GM21526 (cell line): ENCODE results near the gene CCDC121.
"Not testable (repeated sequence)": the region's sequence is repeated elsewhere in the genome, so short reads cannot be mapped to it uniquely, and the experiment has no call there.

Experiments used
- ATAC-seq: cut with Tn5 transposase; IDR thresholded peaks from one replicate; pipeline ENCODE4 v1.9.1; 2021; ENCODE audit warnings: moderate library complexity; ENCODE audit not compliant: unreplicated experiment, low FRiP score

Gene CCDC121

GRCh38 chr2:27638037-27638637, 9.3 kb upstream of the CCDC121 start:
- no peak for ATAC-seq

- ATAC-seq: no peak
These were observed 8.0 kb upstream of the CCDC121 start for GRCh38 chr2:27636766-27637165.

DNA sequence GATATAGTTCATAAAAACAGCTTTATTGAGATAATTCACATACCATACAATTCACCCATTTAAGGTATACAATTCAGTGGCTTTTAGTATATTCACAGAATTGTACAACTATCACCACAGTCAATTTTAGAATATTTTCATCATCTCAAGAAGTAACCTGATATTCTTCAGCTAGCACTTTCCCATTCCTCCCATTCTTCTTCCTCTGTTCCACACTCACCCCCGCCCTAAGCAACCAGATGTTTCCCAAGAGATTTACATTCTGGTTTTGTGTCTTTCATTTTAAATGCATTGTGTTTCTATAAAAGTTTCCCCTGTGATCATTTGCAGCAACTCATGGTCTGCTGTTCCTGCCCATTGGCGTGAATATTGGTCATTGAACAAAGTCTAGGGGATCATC, 5.5 kb upstream of the CCDC121 start:
- no peak for ATAC-seq

GRCh38 chr2:27630257-27630656, 1.4 kb upstream of the CCDC121 start:
- ATAC-seq: not testable (repeated sequence)

GRCh38 chr2:27627963-27628766, 647 bp downstream of the CCDC121 start:
- ATAC-seq: no peak

GRCh38 chr2:27626921-27627320, 1.9 kb downstream of the CCDC121 start:
- not testable (repeated sequence) for ATAC-seq

GRCh38 chr2:27626323-27626722, 2.5 kb downstream of the CCDC121 start:
- ATAC-seq: not testable (repeated sequence)

DNA sequence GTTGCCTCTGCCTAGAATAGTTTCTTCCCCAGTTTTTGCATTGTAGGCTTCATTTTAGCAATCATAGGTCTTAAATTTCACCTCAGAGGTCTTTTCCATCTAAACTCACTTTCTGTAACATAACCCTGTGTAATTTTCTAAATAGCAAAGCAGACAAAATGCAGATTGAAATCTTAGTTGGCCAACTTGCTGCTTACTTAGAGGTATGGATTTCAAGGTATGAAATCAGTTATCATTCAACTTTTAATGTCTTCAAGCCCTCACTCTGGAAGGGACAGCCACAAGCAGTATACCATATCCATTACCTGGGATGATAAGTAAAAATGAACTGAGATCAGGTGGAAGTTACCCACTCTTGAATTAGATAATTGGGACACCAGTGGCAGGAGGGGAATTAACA, 3.9 kb downstream of the CCDC121 start:
- ATAC-seq: no peak

GRCh38 chr2:27622921-27623384, 5.9 kb downstream of the CCDC121 start:
- no peak for ATAC-seq

GRCh38 chr2:27621524-27621923, 7.3 kb downstream of the CCDC121 start:
- no peak for ATAC-seq

- ATAC-seq: no peak
These were observed 13.5 kb downstream of the CCDC121 start for GRCh38 chr2:27615316-27615715.

DNA sequence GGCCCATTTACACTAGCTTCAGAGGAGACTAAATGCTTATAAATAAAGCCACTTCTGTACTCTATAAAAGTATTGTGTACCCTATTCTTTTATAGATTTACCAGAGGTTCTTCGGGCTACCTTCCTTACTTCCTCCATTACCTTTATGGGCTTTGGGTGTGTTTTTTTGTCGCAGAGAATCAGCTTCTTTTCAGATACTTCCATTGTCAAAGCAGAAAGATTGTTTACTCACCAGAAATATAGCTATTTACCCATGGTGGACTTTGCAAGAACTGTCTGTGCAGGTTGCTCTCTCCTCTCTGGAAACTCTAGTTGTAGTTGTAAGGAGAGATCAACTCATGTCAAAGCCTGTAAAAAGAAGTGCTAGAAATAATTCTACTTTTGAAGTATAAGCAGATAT, 14.8 kb downstream of the CCDC121 start:
- no peak for ATAC-seq

- ATAC-seq: no peak
These were observed 22.2 kb downstream of the CCDC121 start for GRCh38 chr2:27606611-27607010.

DNA sequence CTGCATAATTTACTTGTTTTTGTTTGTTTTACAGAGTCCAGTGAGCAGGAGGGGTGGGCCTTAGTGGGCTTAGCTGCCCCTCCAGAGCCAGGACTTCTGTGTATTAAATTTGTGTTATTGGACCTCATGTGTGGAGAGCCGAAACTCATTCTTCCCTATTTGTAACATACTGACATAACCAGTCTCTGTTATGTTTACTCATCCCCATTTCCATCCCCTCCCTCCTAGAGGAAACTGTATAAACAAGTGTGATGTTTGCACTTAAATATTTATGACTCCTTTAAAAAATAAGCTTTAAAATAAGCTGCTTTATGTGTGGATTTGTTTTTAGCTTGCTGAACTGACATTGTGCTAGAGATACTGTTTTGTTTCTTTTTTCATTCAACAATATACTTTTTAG, 32.2 kb downstream of the CCDC121 start:
- no peak for ATAC-seq

- ATAC-seq: not testable (repeated sequence)
These were observed 33.4 kb downstream of the CCDC121 start for GRCh38 chr2:27595412-27595811.

DNA sequence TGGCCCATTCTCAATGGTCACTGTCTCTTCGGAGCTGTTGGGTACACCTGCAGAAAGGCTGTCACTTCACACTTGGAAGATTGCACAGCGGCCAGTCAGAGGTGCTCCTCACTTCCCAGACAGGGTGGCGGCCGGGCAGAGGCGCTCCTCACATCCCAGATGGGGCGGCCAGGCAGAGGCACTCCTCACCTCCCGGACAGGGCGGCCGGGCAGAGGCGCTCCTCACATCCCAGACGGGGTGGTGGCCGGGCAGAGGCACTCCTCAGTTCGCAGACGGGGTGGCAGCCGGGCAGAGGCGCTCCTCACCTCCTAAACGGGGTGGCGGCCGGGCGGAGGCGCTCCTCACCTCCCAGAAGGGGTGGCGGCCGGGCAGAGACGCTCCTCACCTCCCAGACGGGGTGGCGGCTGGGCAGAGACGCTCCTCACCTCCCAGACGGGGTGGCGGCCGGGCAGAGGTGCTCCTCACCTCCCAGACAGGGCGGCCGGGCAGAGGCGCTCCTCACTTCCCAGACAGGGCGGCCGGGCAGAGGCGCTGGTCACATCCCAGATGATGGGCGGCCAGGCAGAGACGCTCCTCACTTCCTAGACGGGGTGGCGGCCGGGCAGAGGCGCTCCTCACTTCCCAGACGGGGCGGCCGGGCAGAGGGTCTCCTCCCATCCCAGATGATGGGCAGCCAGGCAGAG, 34.6 kb downstream of the CCDC121 start:
- ATAC-seq: not testable (repeated sequence)

DNA sequence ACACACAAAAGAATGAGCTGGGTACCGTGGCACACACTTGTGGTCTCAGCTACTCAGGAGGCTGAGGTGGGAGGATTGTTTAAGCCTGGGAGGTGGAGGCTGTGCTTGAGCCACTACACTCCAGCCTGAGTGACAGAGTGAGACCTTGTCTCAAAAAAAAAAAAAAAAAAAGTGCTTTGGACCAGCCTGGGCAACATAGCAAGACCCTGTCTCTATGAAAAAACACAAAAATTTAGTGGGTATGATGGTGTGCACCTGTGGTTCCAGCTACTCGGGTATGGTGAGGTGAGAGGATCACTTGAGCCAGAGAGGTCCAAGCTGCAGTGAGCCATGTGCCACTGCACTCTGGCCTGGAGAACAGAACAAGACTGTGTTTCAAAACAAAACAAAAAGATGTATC, 35.6 kb downstream of the CCDC121 start:
- ATAC-seq: no peak

GRCh38 chr2:27591745-27592144, 37.1 kb downstream of the CCDC121 start:
- no peak for ATAC-seq

DNA sequence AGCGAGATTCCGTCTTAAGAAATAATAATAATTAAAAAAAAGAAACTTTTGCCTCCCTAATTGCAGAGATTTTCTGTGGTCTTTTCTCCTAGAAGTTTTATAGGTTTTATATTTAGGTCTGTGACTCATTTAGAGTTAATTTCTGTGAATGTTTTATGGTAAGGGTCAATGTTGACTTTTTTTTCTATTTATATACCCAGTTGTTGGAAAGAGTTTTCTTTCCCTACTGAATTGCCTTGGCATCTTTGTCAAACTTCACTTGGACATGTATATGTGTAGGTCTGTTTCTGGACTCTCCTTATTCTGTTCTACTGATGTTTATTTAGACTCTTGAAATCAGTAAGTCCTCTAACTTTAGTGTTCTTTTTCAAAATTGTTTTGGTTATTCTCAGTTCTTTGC, 40.5 kb downstream of the CCDC121 start:
- no peak for ATAC-seq

DNA sequence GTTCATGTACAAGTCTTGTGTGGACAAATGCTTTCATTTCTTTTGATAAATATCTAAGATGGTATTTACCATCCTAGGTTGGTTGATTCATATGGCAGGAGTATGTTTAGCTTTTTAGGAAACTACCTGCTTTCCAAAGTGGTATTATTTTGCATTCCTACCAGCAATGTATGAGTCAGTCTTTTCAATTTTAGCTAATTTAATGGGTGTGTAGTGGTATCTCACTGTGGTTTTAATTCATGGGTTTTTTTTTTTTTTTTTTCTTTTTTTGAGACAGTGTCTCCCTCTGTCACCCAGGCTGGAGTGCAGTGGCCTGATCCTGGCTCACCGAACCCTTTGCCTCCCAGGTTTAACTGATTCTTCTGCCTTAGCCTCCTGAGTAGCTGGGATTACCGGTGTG, 41.8 kb downstream of the CCDC121 start:
- no peak for ATAC-seq

DNA sequence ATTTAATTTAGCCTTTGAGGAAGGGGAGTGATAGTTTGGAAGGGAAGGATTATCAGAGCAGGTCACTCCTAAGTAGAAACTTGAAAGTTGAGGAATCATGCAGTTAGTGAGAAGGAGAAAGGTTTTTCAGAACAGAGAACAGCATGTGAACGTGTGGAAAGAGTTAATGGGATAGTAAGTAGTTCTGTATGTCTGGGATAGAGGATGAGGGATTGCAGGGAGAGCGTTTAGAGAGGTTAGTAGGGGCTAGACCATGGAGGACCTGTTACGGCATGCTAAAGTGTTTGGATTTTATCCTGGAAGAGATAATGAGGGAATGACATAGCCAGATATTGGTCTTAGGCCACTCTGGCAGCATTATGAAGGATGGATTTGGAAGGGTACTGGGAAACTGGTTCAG, 44.2 kb downstream of the CCDC121 start:
- no peak for ATAC-seq
